BE2C (cell line): ENCODE data around the gene DUS4L.

Experiments
- DNase-seq: peaks from one replicate; pipeline ENCODE4 v3.0.0-alpha.2; 2020
- H3K27me3 ChIP-seq: fragments of 250-450 bp; sonication (Bioruptor Pico); 2 replicates; pipeline ENCODE4 v1.5.1; 2020; ENCODE audit warnings: mild to moderate bottlenecking
- H3K36me3 ChIP-seq: fragments of 250-450 bp; sonication (Bioruptor Pico); 2 replicates; pipeline ENCODE4 v1.5.1; 2020; ENCODE audit warnings: mild to moderate bottlenecking
- H3K4me1 ChIP-seq: fragments of 250-450 bp; sonication (Bioruptor Pico); 2 replicates; pipeline ENCODE4 v1.5.1; 2020
- H3K4me3 ChIP-seq: 2 replicates; pipeline ENCODE4 v1.5.1; 2011; ENCODE audit warnings: low read depth, low read length
- H3K9me3 ChIP-seq: fragments of 250-450 bp; sonication (Bioruptor Pico); 2 replicates; pipeline ENCODE4 v1.5.1; 2020
- TF ChIP-seq, protein P1 (sequence below): IDR thresholded peaks from 2 replicates; pipeline ENCODE4 v1.5.1; 2012; ENCODE audit warnings: mild to moderate bottlenecking, low read depth, low read length

The DUS4L gene

DNA sequence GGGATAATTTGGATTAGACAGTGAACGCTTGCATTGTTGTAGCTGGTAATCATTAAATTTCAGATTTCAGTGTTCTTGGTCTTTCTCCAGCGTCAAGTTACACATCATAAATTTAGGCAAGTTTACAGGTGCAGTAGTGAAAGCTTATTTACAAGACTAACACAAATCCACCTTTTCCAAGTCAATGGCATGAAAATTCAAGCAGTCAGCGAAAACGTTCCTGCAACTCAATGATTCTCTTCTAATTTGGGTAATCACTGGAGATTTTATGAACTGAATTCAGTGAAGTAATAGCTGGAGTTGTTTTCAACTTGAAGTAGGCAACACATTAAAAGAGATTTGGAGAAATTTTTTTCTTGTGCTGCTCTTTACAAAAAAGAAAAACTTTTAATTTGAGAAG, 34.2 kb downstream of the DUS4L start:
- Histone ChIP-seq H3K4me1 (no peaks in the 10 kb centered on the region), H3K4me3 (no peak overlapping the region), H3K9me3 (no peaks in the 10 kb centered on the region), H3K36me3 (no peaks in the 10 kb centered on the region; the same call in 1 of the 2 replicates), H3K27me3 (no peaks in the 10 kb centered on the region)
- TF ChIP-seq, protein P1, sequence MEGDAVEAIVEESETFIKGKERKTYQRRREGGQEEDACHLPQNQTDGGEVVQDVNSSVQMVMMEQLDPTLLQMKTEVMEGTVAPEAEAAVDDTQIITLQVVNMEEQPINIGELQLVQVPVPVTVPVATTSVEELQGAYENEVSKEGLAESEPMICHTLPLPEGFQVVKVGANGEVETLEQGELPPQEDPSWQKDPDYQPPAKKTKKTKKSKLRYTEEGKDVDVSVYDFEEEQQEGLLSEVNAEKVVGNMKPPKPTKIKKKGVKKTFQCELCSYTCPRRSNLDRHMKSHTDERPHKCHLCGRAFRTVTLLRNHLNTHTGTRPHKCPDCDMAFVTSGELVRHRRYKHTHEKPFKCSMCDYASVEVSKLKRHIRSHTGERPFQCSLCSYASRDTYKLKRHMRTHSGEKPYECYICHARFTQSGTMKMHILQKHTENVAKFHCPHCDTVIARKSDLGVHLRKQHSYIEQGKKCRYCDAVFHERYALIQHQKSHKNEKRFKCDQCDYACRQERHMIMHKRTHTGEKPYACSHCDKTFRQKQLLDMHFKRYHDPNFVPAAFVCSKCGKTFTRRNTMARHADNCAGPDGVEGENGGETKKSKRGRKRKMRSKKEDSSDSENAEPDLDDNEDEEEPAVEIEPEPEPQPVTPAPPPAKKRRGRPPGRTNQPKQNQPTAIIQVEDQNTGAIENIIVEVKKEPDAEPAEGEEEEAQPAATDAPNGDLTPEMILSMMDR = no peak
- DNase-seq = no peak

DNA sequence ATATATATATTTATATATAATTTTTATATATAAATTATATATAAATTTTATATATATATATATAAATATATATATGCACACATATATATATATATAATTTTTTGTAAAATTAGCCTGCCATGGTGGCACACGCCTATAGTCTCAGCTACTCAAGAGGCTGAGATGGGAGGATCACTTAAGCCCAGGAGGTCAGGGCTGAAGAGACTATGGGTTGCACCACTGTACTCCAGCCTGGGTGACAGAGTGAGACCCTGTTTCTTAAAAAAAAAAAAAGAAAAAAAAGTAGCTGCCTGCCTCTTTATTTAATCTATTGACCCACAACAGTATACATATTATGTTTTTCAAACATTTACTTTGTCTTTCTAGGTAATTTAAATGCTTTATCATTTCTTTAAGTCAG, 35.5 kb downstream of the DUS4L start:
- Histone ChIP-seq H3K27me3 (no peaks in the 10 kb centered on the region), H3K4me3 (no peak overlapping the region), H3K9me3 (no peaks in the 10 kb centered on the region), H3K4me1 (no peaks in the 10 kb centered on the region), H3K36me3 (no peaks in the 10 kb centered on the region; the same call in 1 of the 2 replicates)
- TF ChIP-seq, protein P1 = no peak
- DNase-seq = no peak

DNA sequence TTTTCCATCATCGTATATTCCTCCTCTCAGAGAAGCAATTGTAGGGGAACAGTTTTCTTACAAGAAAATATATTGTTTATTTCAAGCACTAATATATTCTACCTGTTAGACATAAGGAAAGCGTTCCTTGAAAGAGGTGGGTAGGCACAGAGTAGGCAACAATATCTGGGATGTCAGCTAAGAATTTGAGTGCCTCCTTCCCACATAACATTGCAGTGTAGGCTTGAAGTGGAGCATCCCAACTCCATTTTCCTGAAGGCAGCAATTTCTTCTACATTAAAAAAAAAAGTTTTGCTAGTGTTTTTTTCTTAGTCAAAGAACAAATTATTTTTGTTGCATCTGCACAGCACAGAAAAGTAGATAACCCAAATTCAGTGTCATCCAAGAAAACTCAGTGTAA, 37.0 kb downstream of the DUS4L start:
- Histone ChIP-seq H3K36me3 (no peaks in the 10 kb centered on the region), H3K4me1 (no peaks in the 10 kb centered on the region), H3K4me3 (no peak overlapping the region), H3K27me3 (no peaks in the 10 kb centered on the region), H3K9me3 (no peaks in the 10 kb centered on the region)
- TF ChIP-seq, protein P1 = no peak
- DNase-seq = no peak

DNA sequence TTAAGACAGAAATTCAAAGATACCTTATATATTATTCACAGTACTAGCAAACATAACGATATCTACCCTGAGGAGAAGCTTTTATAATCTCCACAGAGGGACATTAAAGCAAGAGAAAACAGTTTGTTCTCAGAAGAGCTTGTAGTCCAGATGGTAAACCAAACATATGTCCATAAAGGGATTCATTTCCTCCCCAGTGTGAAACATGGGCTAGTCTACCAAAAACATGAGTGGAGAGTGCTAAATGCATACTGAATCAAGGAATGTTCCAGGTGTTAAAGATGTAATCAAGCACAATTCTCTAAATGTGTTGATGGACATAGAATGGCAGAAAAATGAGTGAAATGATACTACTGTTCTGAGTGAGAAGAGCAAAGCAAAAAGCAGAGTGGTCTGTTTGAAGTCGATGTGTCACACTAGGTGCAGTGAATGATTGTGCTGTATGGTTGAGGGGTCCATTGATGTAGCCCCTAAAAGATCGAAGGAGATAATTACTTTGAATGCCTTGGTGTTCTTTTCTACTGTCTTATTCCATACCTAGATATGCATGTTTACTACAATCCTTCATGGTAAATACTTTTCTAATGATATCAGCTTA, 41.5 kb downstream of the DUS4L start:
- TF ChIP-seq, protein P1 = no peak
- no peaks in the 10 kb centered on the region for H3K9me3 ChIP-seq
- DNase-seq = no peak
- H3K36me3 ChIP-seq = no peaks in the 10 kb centered on the region
- H3K4me3 ChIP-seq = no peak overlapping the region
- H3K27me3 ChIP-seq = no peaks in the 10 kb centered on the region
- peaks cover 13% of the 10 kb centered on the region for H3K4me1 ChIP-seq

DNA sequence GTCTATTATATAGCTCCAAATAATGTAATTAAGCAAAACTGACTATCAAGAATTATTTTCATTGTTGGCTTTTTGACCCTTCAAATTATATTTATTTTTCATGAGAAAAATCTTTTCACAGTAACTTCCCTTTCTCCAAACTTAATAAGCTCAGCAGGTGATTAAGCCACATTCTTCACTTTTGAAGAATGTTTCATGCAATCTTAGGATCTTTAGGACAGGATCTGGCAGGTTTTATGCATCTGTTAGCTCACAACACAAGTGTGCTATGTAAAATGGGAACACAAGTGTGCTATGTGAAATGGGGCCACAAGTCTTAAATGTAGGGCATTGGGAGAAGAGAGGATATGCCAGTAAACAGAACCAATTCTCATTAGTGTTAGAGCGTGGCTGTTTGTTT, 42.5 kb downstream of the DUS4L start:
- peaks cover 13% of the 10 kb centered on the region for H3K4me1 ChIP-seq
- H3K27me3 ChIP-seq = no peaks in the 10 kb centered on the region
- H3K4me3 ChIP-seq = no peak overlapping the region
- H3K36me3 ChIP-seq = no peaks in the 10 kb centered on the region
- no peaks in the 10 kb centered on the region for H3K9me3 ChIP-seq
- DNase-seq = no peak
- TF ChIP-seq, protein P1 = no peak

DNA sequence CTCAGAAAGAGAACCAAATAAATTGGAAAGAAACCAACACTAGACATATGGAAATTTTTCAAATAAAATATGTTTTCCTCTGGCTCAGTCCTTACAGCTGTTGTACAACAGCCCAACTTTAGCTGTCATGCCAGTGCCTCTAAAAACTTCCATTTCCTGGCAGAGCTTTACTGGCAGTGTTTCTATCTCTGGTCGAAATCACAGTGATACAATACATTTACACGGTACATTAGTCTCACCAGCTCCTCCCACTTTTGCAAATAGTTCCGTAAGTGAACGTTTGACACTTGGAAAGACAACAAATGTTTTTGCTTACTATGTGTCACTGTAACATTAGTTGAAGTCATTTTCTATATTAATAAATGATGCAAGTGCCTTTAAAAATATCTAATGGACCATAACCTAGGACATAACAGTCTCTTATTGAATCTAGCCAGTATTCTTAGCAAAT, 46.1 kb downstream of the DUS4L start:
- peak; percentile 44 for DNase-seq

More for the DNA sequence above, 46.1 kb downstream of the DUS4L start:
- no peaks in the 10 kb centered on the region for H3K9me3 ChIP-seq
- TF ChIP-seq, protein P1 = no peak
- H3K27me3 ChIP-seq = no peaks in the 10 kb centered on the region
- H3K4me1 ChIP-seq = peaks cover 13% of the 10 kb centered on the region
- H3K36me3 ChIP-seq = no peaks in the 10 kb centered on the region
- peak overlapping the region; percentile 18 for H3K4me3 ChIP-seq
